CD4-positive, alpha-beta T cell treated with Interleukin-4 for 1 hour (primary cell): Measurements from ENCODE around the gene BCAS1.

Experiments
- DNase-seq, 2 donors: peaks; one replicate each; pipeline ENCODE4 v3.0.0-alpha.2; 2020 to 2022

Gene BCAS1

GRCh38 chr20:54102543-54102942 is 32.1 kb upstream of the BCAS1 start:
- no peak for DNase-seq

DNA sequence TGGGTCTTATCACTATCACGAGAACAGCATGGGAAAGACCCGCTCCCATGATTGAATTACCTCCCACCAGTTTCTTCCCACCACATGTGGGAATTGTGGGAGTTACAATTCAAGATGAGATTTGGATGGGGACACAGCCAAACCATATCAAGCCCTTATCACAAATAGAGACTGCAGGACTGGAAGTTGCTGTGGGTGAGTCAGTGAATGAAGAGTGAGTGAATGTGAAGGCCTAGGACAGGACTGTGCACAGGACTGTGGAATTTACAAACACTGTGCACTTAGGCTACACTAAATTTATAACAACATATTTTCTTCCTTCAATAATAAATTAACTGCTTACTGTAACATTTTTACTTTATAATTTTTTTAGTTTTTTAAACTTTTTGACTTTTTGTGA is 30.2 kb upstream of the BCAS1 start:
- no peak for DNase-seq

DNA sequence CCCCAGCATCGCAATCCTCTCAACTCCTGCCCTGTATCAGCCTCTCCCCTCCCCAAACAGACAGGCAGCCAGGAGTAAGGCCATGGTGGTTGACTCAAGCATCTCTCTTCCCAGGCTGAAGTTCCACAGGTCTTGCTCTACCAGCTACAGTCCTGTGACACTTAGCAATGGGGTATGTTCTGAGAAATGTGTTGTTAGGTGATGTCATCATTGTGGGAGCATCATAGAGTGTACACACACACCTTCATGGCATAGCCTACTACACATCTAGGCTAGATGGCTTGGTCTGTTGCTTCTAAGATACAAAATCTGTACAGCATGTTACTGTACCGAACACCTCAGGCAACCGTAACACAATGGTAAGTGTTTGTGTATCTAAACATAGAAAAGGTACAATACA is 29.5 kb upstream of the BCAS1 start:
- DNase-seq, result no peak

- no peak for DNase-seq
Observed at GRCh38 chr20:54098047-54098446, 27.7 kb upstream of the BCAS1 start.

DNA sequence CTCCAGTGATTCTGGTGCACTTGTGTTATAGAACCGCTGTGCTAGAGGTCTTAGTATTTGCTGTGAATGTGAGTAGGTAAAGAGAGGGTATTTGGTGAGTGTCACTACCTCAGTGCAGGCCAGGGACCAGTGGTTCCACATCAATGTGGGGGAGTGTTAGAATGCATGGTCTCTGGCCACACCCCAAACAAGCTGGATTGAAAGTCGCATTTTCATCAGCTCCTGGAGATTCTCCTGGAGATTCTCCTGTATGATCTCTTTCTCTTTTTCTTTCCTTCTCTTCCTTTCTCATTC is 26.8 kb upstream of the BCAS1 start:
- DNase-seq, result no peak

DNA sequence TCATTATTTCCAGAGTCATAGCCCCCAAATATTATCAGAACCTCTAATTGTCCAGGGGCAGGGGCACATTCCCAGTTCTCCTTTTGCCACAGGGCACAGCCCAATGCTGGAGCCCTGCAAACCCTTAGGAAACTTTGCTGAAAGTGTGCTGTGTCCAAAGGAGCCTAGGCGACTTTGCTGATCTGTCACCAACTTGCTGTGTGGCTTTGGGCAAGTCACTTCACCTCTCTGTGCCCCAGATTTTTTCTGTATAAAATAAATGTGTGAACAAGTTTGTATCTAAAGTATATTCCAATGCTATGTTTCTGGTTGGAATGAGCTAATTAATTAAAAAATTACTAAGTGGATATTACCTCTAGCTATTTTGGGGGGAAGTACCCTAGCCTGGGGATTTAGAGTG is 25.4 kb upstream of the BCAS1 start:
- DNase-seq, result no peak

- no peak for DNase-seq
Observed at GRCh38 chr20:54094268-54094580, 23.8 kb upstream of the BCAS1 start.

- DNase-seq, result no peak
Observed at GRCh38 chr20:54093423-54094267, 23.3 kb upstream of the BCAS1 start.

DNA sequence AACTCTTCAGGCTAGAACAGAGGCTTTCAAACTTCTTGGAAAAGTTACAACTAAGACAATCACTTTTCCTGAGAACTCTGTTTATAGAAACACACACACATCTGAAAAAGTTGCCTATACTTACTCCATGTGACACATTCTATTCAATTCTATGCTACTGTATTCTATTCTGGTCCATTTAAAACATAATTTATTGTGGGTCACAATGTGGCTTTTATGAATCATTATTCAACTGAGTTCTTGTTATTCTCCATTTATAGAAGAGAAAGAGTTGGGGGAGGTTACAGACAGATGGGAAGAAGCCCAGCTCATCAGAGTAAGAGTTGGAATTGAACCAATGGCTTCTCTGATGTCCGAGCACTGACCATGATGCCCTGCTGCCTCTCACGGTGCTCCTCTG is 21.6 kb upstream of the BCAS1 start:
- no peak for DNase-seq

DNA sequence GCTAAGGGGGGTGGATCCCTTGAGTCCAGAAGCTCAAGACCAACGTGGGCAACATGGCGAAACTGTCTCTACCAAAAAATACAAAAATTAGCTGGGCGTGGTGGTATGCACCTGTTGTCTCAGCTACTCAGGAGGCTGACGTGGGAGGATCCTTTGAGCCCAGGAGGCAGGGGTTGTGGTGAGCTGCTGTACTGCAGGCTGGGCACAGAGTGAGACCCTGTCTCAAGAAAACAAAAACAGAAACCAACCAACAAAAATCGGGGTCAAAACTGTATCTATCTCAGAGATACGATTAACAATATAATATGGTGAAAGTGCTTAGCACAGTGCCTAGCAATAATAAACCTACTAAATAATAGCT is 20.7 kb upstream of the BCAS1 start:
- DNase-seq, result no peak

- DNase-seq, result no peak
Observed at GRCh38 chr20:54090230-54091119, 20.1 kb upstream of the BCAS1 start.

DNA sequence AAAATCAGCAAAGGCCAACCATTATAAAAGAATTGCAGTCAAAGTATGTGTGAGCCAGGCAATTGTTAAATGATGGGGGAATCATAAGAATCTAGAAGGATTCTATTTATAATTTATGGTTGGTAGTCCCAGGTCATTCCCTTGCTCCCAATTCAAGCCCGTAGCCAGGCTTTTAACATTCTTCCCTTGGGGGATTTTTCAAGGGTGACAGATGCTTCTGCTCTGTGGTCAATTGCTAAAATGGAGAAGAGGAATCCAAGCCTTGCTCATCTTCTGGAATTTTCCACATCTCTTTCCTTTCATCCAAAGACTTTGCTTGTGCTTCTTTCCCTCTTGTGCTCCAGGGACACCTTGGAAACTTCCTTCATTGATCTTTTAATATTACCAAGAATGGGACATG is 18.0 kb upstream of the BCAS1 start:
- no peak for DNase-seq

DNA sequence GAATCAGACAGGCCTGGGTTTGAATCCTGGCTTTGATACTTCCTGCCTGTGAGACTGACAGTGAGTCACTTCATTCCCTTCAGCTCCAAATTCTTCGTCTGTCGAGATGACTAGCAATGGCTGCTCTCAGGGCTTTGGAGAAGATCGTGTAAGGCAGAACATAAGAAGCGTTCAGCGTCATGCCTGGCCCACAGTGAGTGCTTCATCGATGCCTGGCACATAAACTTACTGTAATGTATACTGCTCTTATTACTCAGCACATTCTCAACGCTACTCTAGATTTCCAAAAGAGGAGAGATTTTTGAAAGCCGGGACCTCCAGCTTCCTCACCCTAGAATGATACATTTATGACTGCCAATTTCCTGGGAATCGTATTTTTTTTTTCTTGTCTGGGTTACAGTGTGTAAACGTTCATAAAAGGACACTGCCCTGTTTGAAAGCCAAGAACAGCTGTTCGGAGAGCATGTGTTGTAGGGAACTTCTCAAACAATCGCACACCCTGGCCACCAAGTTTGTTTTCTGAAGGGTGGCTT is 16.2 kb upstream of the BCAS1 start:
- no peak for DNase-seq

- DNase-seq, result no peak
Observed at GRCh38 chr20:54085910-54086309, 15.5 kb upstream of the BCAS1 start.

DNA sequence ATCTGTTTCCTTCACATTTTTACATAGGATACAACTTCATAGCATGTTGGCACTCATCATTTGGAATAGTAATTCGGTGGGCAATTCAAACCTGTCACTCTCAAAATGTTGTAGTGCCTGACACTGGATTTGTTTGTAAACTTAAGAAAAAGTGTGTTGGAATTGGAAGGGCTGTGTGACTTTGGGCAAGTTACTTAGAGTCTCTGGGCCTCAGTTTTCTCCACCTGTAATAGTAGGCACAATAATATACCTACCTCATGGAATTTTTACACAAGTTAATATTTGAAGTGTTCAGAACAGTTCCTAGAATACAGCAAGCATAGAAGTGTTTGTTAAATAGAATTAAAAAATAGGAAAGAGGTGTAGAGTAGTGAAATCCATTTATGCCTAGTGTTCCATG is 15.0 kb upstream of the BCAS1 start:
- DNase-seq, result no peak

GRCh38 chr20:54084727-54085388 is 14.5 kb upstream of the BCAS1 start:
- no peak for DNase-seq

- no peak for DNase-seq
Observed at GRCh38 chr20:54084193-54084592, 13.8 kb upstream of the BCAS1 start.

GRCh38 chr20:54083459-54083858 is 13.1 kb upstream of the BCAS1 start:
- no peak for DNase-seq

DNA sequence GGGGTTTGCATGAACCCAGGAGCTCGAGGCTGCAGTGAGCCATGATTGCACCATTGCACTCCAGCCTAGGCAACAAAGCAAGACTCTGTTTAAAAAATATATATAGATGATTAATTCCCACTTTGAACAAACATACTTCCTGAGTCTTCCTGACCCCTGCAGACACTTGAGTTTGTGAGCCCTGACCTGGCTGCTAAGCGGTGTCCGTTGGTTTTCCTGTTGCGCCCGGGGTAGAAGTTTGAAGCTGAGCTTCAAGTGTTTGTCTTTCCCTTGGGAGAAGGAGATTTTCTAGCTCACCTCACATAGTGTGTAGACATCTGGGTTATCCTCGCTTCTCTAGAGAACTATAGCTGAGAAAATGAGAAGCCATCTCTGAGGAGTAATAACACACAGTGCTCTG is 11.7 kb upstream of the BCAS1 start:
- no peak for DNase-seq

- DNase-seq, result no peak
Observed at GRCh38 chr20:54079652-54080051, 9.3 kb upstream of the BCAS1 start.

GRCh38 chr20:54078296-54078984 is 8.0 kb upstream of the BCAS1 start:
- DNase-seq, result peak; percentile 32 to 46

- DNase-seq, result no peak
Observed at GRCh38 chr20:54076259-54076658, 5.9 kb upstream of the BCAS1 start.

GRCh38 chr20:54075322-54075721 is 4.9 kb upstream of the BCAS1 start:
- no peak for DNase-seq
